ENCODE measurements around the gene ALOXE3.
"Not testable (repeated sequence)": the region's sequence is repeated elsewhere in the genome, so short reads cannot be mapped to it uniquely, and the experiment has no call there.

The ALOXE3 gene

DNA sequence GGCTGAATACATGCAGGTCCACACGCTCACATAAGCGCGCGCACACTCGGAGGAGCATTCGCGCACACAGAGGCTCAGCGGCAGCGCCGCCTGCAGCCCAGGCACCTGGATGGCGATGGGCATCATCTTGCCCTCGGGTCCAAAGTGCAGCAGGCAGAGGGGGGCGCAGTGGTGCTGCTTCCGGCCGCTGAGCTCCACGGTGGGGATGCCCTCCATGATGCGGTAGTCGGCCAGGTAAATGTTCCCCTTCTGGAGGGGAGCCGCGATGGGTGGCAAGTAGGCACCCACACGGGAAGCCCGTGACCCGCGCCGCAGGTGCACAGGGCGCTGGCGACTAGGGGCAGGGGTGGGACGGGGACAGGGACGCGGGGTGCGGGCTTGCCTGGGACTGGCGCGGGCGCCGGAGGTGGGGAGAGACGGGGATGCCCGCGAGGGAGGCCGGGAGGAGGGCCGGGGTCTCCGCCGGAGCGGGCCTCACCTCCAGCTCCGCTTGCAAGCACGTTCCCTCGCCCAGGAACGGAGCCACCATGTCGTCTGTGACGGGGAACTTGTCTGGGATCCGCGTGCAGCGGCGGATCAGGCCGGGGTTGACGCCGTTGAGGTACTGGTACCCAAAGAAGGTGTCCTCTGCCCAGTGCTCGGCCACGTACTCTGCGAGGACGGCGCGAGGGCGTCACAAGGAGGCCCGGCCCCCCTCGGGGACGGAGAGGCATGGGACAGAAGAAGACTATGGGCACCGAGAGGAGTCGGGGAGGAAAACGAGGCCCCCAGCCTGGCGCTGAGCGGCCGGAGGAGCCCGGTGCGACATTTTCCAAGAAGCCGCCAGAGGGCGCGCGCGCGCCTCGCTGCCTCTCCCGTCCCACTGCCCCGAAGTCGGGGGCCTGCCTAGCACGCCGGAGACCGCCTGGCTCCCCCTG is 38.8 kb downstream of the ALOXE3 start:
- TF ChIP-seq, protein P1, sequence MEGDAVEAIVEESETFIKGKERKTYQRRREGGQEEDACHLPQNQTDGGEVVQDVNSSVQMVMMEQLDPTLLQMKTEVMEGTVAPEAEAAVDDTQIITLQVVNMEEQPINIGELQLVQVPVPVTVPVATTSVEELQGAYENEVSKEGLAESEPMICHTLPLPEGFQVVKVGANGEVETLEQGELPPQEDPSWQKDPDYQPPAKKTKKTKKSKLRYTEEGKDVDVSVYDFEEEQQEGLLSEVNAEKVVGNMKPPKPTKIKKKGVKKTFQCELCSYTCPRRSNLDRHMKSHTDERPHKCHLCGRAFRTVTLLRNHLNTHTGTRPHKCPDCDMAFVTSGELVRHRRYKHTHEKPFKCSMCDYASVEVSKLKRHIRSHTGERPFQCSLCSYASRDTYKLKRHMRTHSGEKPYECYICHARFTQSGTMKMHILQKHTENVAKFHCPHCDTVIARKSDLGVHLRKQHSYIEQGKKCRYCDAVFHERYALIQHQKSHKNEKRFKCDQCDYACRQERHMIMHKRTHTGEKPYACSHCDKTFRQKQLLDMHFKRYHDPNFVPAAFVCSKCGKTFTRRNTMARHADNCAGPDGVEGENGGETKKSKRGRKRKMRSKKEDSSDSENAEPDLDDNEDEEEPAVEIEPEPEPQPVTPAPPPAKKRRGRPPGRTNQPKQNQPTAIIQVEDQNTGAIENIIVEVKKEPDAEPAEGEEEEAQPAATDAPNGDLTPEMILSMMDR (conservative IDR thresholded peaks at IDR 0.05; ENCODE audit: low read depth, low read length) = peak; percentile 75
- peak overlapping the region; percentile 43 for H3K4me3 ChIP-seq (ENCODE audit: low read depth, low read length)
- peak; percentile 49 for DNase-seq (ENCODE audit: low read depth)

DNA sequence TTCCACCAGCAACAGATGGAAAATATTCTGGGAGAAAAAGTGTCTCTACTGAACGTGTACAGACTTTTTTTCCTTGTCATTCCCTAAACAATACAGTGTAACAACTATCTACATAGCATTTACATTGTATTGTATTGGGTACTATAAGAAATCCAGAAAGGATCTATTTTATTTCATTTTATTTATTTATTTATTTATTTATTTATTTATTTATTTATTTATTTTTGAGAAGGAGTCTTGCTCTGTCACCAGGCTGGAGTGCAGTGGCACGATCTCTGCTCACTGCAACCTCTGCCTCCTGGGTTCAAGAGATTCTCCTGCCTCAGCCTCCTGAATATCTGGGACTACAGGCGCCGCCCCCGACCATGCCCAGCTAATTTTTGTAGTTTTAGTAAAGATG is 40.4 kb downstream of the ALOXE3 start:
- H3K4me3 ChIP-seq (ENCODE audit: low read depth, low read length); DNase-seq (ENCODE audit: low read depth): not testable (repeated sequence)

DNA sequence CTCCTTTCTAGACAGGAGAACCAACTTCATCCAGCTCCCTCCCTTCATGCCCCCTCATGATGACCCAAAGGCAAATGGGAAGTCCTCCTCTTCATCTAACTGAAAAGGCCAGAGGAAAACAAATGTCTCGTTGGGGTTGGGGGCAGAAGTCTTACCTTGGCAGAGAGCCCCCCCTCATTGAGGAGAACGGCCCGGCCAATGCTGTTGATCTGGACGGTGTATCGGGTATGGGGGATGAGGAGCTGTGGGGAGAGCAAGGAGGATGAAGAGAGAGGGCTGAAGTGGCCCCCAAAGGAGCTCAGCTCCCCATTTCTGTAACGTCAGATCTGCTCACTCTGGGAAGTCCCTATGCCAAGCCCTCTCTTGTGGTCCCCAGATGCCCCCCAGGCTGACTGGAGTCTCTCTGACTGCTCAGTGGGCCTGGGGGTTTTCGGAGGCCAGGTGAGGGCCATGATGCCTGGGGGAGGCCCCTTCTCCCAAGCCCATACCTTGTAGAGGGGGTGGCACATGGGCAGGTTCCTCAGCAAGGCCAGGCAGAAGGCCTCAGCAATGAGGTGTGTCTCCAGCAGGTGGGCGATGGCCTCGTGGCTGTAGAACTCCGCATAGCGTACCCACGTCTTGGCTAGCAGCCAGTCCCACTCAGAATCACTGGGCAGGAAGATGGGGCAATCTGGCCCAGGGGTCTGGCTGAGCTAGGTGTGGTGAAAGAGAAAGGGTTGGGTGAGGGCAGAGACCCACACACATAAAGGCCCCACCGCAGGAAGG is 41.6 kb downstream of the ALOXE3 start:
- TF ChIP-seq, protein P1 (conservative IDR thresholded peaks at IDR 0.05; ENCODE audit: low read depth, low read length) = no peak
- no peak overlapping the region for H3K4me3 ChIP-seq (ENCODE audit: low read depth, low read length)
- DNase-seq (ENCODE audit: low read depth) = no peak

DNA sequence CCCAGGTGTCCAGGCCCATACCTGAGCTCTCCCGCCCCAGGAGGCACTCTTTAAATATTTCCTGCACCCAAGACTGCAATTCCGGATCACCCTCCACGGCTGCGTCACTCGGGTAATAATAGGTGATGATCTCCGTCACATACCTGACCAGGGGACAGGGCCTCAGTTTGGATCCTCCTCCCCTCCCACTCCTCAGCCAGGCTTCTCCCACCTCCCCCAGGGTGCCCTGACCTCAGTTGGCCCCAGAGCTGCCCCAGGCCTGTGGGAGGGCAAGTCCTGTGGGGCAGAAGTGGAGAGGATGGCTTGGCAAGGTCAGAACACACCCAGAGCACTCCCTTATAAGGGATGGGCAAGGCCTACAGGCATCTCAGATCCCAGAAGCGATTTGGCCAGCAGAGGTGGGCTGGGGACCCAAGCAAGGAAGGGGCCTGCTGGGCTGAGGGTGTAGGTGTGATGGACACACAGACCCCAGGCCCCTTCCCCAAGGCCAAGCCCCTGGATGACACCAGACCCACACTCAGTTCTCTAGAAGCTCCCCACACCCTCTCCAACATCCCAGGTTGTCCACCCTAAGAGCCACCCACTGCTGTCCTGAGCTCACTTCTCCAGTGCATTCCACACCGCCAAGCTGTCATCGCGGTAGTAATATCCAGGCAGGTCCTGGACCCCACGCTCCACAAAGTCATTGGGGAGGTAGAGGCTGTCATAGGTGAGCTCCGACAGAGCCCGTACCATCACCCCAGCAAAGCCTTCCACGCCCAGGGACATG is 42.6 kb downstream of the ALOXE3 start:
- DNase-seq (ENCODE audit: low read depth) = no peak
- H3K4me3 ChIP-seq (ENCODE audit: low read depth, low read length) = no peak overlapping the region
- TF ChIP-seq, protein P1 (conservative IDR thresholded peaks at IDR 0.05; ENCODE audit: low read depth, low read length) = no peak

DNA sequence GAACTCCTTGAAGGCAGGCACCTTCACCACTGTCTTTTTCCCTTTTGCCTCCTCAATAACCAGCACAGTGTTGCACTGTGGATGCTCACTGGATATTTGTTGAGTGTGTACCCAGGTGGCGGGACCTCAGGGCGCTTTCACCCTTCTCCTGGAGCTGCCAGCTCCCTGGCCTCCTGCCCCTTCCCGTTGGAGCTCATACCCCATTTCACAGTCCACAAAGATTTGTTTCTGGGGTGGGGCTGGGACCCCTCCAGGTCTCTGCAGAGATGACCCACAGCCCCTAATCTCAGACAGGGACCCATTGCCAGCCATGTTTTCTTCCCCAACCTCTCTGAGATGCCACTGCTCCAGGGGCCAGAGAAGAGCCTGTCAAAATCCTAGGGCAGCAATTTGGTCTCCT is 43.2 kb downstream of the ALOXE3 start:
- no peak overlapping the region for H3K4me3 ChIP-seq (ENCODE audit: low read depth, low read length)
- TF ChIP-seq, protein P1 (conservative IDR thresholded peaks at IDR 0.05; ENCODE audit: low read depth, low read length) = no peak
- no peak for DNase-seq (ENCODE audit: low read depth)

DNA sequence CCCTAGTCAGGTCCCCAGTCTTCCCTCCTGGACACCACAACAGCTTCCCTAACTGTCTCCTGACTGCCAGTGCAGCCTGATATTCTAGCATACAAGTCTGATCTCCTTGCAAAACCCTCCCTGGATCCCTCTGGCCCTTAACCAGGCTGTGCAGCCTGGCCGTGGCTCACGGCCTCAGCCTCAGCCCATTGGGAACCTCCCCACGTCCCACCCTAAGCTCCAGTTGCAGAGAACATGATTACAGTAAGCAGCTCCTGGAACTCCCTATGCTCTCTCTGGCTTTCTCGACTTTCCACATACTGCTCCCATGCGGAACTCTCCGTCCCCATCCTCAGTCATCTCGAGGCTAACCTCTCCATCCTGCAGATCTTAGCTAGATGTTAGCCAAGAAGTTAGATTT is 43.8 kb downstream of the ALOXE3 start:
- H3K4me3 ChIP-seq (ENCODE audit: low read depth, low read length) = no peak overlapping the region
- DNase-seq (ENCODE audit: low read depth) = no peak
- TF ChIP-seq, protein P1 (conservative IDR thresholded peaks at IDR 0.05; ENCODE audit: low read depth, low read length) = no peak
